Stimulated activated CD8-positive, alpha-beta memory T cell treated with anti-CD3 and anti-CD28 coated beads, Interleukin-12 subunit alpha, Interleukin-12 subunit beta, amount 100 ng/mL, for 24 hours (primary cell): ENCODE results near the gene COL28A1.
"Not testable (repeated sequence)": the region's sequence is repeated elsewhere in the genome, so short reads cannot be mapped to it uniquely, and the experiment has no call there.

Experiments
- DNase-seq: peaks from one replicate; pipeline ENCODE4 v3.0.0-alpha.2; 2020; ENCODE audit errors: extremely low read depth

Gene COL28A1

DNA sequence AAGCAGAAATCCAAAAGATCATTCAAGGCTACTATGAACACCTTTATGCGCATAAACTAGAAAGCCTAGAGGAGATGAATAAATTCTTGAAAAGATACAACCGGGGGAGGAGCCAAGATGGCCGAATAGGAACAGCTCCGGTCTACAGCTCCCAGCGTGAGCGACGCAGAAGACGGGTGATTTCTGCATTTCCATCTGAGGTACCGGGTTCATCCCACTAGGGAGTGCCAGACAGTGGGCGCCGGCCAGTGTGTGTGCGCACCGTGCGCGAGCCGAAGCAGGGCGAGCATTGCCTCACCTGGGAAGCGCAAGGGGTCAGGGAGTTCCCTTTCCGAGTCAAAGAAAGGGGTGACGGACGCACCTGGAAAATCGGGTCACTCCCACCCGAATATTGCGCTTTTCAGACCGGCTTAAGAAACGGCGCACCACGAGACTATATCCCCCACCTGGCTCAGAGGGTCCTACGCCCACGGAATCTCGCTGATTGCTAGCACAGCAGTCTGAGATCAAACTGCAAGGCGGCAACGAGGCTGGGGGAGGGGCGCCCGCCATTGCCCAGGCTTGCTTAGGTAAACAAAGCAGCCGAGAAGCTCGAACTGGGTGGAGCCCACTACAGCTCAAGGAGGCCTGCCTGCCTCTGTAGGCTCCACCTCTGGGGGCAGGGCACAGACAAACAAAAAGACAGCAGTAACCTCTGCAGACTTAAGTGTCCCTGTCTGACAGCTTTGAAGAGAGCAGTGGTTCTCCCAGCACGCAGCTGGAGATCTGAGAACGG, 70.5 kb downstream of the COL28A1 start:
- DNase-seq = not testable (repeated sequence)

DNA sequence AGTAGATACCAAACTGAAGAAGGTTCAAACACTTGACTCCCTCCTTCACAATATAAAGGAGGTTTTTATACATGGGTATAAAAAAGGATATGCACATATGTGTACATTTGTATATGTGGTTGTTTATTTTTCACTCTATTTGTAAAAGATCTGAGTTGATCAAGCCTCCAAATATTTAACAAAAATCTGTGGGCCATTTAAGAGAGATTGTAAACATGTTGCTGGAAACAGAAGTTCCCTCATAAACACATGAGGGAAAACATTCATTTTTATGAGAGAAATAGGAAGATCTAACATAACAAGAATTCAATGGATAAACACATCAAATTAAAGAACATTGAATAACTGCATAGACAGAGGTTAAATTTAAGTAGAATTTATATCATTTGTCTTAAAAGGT, 81.7 kb downstream of the COL28A1 start:
- DNase-seq = no peak

GRCh38 chr7:7452652-7453051, 83.0 kb downstream of the COL28A1 start:
- no peak for DNase-seq

DNA sequence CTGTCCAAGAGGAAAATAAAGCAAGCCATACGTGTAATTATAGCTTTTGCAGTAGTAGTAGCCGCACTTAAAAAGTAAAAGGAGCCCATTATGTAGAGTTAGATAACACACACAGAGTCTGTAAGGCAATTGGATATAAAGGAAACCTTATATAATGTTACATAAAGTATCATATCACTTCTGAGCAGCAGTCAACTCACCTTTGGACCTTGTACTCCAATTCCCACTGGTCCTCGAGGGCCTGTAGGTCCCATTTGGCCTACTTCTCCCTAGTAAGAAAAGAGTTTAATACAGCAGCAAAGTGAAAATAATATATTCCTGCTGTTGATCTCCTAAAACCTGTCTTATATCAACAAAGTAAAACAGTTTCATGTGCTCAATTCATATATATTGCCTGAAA, 83.6 kb downstream of the COL28A1 start:
- DNase-seq = no peak

- no peak for DNase-seq
Measured at GRCh38 chr7:7449055-7449454, 86.6 kb downstream of the COL28A1 start.

GRCh38 chr7:7446616-7447015, 89.1 kb downstream of the COL28A1 start:
- DNase-seq = no peak

DNA sequence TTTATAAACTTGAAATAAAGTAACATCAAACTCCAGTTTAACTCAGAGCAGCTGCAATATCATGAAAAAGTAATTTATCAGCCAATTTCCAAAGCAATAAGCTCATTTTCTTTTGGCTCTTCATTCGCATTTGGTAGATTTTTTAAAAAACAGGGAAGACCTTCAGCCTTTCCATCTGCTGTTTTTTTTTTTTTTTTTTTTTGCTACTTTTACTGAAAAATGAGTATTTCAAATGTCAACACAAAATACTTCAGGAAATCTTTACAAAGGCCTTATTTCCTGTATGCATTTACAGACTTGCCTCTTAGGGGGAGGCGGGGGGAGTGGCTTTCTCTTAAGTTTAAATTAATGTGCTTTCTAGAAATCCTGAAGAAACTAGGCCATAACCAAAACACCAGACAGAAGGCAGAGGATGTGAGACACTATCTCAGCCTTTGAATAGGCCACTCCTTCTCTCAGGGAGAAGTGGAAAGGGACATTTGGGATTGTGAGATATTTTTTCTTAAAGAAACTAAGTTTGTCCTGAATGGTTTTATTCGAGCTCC, 91.8 kb downstream of the COL28A1 start:
- no peak for DNase-seq

GRCh38 chr7:7439564-7439963, 96.1 kb downstream of the COL28A1 start:
- no peak for DNase-seq

DNA sequence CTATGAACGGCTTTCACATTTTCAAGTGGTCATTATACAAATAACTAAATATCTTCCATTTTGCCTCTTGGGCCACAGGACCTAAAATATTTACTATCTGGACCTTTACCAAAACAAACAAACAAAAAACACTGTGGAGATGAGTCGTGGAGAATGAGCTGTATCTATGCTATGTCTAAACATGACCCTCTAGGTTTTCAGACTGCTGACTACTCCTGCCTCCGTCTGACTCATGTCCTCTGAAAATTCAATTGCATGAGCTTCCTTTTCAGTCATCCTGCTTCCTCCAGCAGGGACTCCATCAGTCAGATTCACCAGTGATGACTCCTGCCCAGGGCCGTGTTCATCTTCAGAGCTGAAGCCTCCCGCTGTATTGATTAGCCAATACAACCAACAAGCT, 96.8 kb downstream of the COL28A1 start:
- DNase-seq = no peak

- DNase-seq = no peak
Measured at GRCh38 chr7:7435978-7436377, 99.7 kb downstream of the COL28A1 start.

- no peak for DNase-seq
Measured at GRCh38 chr7:7434329-7434728, 101.3 kb downstream of the COL28A1 start.

DNA sequence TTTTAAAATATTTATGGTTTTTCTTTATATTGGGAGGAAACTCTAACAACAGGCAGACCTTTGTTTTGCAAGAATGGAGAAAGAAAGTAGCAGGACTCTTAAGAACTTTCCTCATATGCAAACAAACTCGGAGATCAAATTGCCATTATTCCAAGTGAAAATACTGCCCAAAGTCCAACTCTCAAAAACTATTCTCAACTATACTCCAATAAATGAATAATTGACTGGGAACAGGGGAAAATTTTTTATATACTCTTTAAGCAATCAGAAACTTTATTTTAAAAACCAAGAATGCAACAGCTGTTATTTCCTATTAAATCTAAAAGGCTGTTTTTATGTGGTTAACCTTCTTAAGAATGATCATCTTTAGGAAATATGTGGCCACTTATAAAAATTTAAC, 101.9 kb downstream of the COL28A1 start:
- no peak for DNase-seq

- no peak for DNase-seq
Measured at GRCh38 chr7:7432979-7433378, 102.7 kb downstream of the COL28A1 start.

DNA sequence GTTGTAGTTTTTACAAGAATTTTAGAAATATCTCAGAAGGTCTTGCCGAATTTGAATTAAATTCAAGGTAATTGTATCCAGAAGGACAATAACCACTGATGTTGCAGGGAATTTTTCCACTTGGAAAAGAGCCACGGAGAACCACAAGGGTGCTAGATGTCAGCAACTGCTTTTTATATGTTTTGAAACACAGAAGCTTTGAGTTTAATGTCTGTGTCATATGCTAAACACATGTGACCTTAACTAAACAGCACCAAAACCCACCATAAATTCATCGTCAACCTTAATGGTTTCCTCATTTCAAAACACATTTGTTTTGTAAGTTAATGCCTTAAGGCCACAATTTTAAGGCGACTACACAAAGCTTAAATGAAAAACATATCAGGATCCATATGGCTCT, 106.9 kb downstream of the COL28A1 start:
- DNase-seq = no peak

- DNase-seq = no peak
Measured at GRCh38 chr7:7427363-7427762, 108.3 kb downstream of the COL28A1 start.

GRCh38 chr7:7426676-7427075, 109.0 kb downstream of the COL28A1 start:
- no peak for DNase-seq

DNA sequence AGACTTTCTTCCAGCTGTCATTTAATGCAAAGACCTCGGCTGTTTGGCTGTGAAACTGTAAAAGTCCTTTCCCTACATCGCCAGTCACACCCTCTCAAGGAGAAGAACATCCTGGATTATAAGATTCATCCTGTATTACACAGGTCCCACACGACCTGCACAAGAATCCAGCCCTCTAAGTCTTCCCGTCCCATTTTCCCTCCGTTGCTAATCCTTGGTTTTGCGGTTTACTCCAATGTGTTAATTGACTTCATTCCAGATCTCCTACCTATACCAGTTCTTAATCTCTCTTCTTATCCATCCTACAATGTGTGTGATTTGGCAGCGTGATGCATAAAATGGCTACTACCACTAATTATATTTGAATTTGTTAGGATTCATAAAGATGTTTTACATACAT, 110.4 kb downstream of the COL28A1 start:
- no peak for DNase-seq

- DNase-seq = no peak
Measured at GRCh38 chr7:7424151-7424873, 111.4 kb downstream of the COL28A1 start.

GRCh38 chr7:7422641-7423040, 113.0 kb downstream of the COL28A1 start:
- DNase-seq = no peak

DNA sequence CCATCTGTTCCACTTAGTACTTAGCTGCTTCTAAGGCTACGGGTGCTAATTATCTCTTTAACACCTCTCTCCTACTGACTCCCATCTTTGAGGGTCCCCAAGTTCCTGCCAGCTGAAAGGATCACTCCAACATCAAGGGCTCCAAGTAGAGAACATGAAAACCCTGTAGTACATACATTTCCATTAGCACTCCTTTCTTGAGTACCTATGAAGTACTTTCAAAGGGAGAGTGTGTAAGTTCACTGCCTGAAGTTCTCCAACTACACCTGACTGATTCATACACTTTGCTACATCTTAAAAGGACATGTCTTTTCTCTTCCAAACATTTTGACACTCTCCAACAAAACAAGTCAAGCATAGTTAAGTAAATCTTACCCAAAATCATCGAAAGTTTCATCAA, 113.8 kb downstream of the COL28A1 start:
- no peak for DNase-seq

DNA sequence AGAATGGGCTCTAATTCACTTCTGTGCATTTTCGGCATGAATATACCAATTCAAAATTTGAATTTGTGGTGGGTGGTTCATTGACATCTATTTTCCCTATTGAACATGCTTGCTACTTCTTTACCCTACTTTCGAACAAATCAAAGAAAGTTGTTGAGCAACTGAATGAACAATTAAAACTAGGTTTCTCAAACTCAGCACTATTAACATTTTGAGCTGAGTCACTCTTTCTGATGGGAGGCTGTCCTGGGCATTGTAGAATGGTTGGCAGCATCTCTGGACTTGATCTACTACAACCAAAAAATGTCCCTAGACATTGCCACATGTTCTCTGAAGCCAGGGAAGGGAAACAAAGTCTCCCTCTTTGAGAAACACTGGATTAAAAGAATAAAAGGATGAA, 116.7 kb downstream of the COL28A1 start:
- no peak for DNase-seq

DNA sequence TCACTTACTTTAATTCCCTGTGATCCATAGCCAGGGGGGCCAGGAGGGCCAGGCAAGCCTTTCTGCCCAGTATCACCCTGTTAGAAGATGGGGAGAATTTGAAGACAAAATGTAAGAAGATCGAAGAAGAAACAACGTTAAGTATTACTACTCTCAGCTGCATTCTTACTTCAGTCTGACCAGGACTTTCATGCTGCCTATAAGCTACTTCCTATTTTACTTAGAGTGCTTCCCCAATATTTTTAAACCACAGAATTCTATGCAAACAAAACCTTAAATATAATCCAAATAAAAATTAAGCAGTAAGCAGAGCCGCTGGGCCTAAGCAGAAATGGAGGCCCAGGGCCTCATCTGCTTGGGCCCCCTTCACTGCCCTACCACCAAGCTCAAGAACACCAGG, 117.8 kb downstream of the COL28A1 start:
- no peak for DNase-seq

GRCh38 chr7:7417414-7417813, 118.3 kb downstream of the COL28A1 start:
- DNase-seq = no peak
